IPS-11a (cell line): ENCODE measurements around the gene ISLR.

Experiments used
- H3K4me3 ChIP-seq: one replicate; pipeline ENCODE4 v1.5.1; 2013; ENCODE audit warnings: low read depth, low read length, control low read depth

Gene ISLR

GRCh38 chr15:74209997-74210671 lies 36.6 kb downstream of the ISLR start:
- H3K4me3 ChIP-seq = no peak overlapping the region

GRCh38 chr15:74210729-74211128 lies 37.2 kb downstream of the ISLR start:
- no peak overlapping the region for H3K4me3 ChIP-seq

DNA sequence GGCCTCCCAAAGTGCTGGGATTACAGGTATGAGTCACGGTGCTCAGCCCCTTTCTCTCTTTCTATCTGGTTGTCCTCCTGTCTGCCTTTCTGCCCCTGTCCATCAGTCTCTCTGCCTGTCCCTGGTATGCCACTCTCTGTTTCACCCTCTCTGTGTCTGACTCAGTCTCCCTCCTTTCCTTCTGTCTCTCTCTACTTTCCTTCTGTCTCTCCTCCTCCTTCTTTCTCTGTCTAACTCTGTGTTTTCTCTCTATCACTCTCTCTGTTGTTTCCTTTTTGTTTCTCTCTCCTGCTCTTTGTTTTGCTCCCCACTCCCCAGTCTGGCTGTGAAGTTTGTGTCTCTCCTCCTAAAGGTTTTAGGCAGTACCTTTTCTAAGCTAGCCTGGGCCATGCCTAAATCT lies 38.1 kb downstream of the ISLR start:
- no peak overlapping the region for H3K4me3 ChIP-seq

DNA sequence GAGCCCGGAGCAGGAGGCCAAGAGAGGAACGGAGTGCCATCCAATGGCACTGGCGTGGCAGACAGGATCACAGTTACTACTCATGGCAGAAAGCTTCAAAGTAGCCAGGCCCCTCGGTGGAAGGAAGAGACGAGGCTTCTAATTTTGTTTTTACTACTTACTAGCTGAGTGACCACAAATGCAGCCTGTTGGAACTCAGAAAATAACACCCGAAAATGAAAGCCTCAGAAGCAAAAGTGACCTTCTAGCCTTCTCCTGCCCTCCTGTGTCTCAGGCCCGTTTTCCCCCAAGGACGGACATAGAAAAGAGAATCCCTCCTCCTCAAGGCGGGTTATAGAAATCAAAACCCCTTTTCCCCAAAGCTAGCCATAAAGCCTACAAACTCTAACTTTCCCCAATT lies 39.0 kb downstream of the ISLR start:
- no peak overlapping the region for H3K4me3 ChIP-seq

- H3K4me3 ChIP-seq = no peak overlapping the region
Observed at GRCh38 chr15:74213858-74214284, 40.4 kb downstream of the ISLR start.

DNA sequence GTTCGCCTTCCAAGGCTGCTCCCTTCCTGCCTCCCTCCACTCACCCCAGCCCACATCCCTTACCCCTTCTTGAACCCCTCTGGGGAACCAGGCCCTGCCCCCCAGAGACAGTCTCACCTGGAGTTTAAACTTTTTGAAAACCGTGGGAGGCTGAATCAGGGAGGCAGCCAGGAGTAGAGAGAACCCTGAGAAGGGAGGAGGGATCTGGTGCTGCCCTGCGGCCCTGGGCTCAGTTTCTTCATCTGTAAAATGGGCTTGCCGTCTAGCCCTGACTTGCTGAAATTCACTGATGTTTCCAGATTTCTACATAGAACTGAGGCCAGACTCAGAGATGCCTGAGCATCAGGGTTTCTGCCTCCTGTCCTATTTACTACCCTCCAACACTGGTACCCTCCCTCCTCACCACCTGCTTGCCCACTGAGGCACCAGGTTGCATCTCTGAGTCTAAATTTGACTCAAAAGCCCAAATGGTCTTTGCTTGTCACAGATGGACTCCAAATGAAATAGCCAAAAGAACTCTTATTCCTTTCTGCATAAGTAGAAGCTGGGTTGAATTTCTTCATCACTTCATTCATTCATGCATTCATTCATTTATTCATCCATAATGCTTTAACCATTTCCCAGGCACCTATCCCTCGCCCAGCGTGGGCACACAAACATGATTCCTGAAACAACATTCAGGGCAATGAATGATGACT lies 41.0 kb downstream of the ISLR start:
- H3K4me3 ChIP-seq = no peak overlapping the region

GRCh38 chr15:74215958-74216357 lies 42.4 kb downstream of the ISLR start:
- H3K4me3 ChIP-seq = no peak overlapping the region

GRCh38 chr15:74216949-74217348 lies 43.4 kb downstream of the ISLR start:
- no peak overlapping the region for H3K4me3 ChIP-seq

DNA sequence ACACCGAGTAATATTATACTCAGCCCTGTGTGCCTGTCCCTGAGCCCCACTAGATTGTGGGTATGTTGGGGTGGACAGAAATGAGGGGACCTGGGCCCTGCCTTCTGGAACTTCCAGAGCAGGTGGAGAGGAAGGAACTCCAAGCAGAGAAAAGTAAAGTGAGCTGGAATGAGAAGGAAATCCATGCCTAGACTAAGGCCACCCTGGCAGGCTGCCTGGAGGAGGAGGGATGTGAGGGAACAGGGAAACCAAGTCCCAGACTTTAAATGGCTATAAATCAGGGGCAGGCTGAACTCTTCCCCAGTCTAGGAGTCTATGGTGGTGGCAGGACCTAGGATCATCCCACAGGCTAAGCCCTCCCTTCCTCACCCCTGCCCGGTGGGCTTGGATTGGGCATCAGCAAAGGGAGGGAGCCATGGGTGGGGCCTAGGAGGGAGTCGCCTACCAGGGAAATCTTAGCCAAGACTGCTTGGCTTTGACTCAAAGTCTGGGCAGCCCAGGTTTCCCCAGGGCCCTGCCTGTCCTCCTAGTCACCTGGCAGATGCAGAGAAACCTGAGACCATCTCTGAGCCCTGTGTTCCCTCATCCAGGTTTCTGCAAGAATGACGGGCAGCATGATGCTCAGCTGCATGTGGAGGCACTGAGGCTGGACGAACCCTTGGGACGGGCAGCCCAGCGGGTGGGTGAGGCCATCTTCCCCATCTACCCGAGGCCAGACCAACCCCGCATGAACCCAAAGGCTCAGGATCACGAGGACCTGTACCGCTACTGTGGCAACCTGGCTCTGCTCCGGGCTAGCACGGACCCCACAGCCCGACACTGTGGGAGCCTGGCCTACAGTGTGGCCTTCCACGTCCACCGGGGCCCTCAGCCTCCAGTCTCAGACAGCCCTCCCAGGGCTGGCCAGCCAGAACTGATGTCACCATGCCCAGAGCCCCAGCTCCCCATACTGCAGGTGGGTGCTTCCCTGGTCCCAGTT lies 44.7 kb downstream of the ISLR start:
- H3K4me3 ChIP-seq = no peak overlapping the region

DNA sequence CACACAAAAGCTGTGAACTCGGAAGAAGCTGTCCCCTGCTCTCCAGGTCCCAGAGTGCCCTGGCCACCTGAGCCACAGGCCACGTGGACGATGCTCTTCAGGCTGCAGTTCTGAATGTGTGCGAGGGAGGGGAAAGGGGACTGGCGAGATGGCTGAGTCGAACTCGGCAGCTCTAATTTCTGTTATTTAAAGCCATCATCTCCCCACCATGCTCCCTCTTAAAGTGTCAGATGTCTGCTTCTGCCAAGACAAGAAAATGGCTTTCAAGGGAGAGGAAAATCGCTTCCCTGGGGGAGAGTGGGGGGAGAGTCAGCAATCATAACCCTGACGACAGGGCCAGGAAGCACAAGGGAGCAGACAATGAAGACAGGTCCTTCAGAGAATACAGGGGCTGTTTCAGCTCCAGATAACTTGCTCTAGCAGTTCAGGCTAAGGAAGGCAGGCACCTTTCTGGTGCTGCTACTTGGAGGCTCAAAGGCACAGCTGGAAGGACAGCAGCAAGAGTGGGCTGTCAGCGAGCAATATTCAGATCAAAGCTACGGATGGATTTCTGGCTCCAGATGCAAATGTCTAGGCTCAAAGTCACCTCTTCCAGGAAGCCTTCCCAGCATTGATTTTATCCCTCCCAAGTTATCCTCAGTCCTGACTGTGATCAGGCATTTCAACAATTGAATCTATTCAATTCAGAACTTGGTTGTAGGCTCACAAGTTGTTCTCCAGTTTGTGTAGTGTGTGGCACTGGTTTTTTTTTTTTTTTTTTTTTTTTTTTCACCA lies 47.2 kb downstream of the ISLR start:
- H3K4me3 ChIP-seq = no peak overlapping the region

GRCh38 chr15:74221399-74222239 lies 48.1 kb downstream of the ISLR start:
- no peak overlapping the region for H3K4me3 ChIP-seq

DNA sequence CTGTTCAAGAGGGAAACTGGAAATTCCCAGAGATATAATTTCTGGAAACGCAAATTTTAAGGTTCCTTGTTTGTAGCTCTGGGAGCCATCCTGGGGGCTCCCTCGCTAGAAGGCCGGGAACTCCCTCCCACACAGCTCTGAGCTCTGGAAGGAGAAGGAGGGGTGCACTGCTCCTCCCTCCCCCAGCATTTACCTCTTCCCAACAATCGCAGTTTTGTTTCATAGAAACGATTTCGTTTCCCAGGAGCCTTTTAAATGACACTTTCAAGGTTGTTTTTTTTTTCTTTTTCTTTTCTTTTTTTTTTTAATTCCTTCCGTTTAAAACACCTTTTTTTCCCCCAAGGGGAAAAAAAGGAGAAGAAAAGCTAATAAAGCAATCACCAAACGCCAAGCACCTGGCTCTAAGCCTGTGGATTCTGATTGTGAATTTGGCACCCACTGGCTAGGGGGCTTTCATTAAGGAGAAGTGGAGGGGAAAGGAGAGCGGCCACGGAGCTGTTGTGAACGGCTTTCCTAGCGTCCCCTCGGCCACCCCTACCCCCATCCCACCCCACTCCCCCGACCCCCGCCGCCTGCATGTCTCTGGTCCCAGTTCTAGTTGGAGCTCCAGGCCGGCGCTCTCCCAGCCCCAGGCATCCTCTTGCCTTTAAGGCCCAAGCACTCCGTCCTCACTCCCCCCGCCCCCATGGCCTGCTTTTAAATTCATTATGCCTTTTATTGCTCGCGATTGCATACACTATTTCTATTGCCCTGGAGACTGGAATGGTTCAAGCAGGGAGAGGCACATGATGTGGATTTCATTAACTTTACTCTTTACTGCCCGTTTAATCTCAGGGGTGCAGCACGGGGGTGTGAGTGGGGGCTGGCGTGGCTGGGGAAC lies 49.0 kb downstream of the ISLR start:
- no peak overlapping the region for H3K4me3 ChIP-seq

DNA sequence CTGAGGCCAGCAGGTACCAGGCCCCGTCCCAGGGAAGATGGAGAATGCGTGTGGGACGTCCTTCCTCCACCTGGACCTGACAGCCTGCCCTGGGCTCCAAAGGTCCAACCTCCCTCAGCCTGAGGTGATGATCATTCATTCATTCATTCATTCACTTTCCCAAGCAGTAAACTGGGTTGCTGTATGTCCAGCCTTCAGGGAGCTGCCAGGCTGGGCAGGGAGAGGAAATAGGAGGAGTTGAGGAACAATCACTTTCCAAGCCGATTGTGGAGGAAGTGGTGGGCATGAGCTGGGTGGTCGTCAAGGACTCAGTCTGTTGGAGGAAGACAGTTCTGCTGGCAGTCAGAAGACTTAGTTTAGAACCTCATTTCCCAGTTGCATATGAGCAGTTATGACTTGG lies 52.4 kb downstream of the ISLR start:
- H3K4me3 ChIP-seq = no peak overlapping the region
